Measurements from ENCODE around the gene RECQL5.

The RECQL5 gene

GRCh38 chr17:75643643-75644017 lies 23.3 kb downstream of the RECQL5 start:
- peaks cover 10 to 72% of the 10 kb centered on the region in 2 experiments; a peak in 2 of 3 replicates for H3K36me3 ChIP-seq (ENCODE audit: control insufficient read depth in 2 of 2, insufficient read depth in 1 of 2, low read length in 2 of 2)
- no peak overlapping the region for H3K4me3 ChIP-seq (ENCODE audit: low read depth, low read length)
- ChIA-PET CTCF (interaction anchor here (1.0 to 22.8 kb wide), 4 partner anchors 10 to 106 kb away, joined by 3 to 410 read pairs (median 18); partner anchors contain the start of gene SMIM5), POLR2A (interaction anchor here (1.4 kb wide), 1 partner anchor 136 kb away, joined by 3 read pairs; no protein-coding TSS in a partner anchor)
- no peak for TF ChIP-seq ZNF10 (tag by site-specific recombination; IDR thresholded peaks at IDR 0.05)
- TF ChIP-seq ZBTB10 (tag by site-specific recombination; IDR thresholded peaks at IDR 0.05) = no peak
- TF ChIP-seq ZNF423 (tag by site-specific recombination; IDR thresholded peaks at IDR 0.05) = no peak
- no peak for TF ChIP-seq ZNF707 (tag by site-specific recombination; IDR thresholded peaks at IDR 0.05)
- TF ChIP-seq ZNF184 (tag by site-specific recombination; IDR thresholded peaks at IDR 0.05) = no peak
- TF ChIP-seq ZNF37A (tag by site-specific recombination; IDR thresholded peaks at IDR 0.05) = no peak
- TF ChIP-seq TCF7L2 (IDR thresholded peaks at IDR 0.05; ENCODE audit: borderline replicate concordance, low read depth, low read length) = no peak
- TF ChIP-seq ZNF544 (tag by site-specific recombination; IDR thresholded peaks at IDR 0.05) = no peak
- no peak for TF ChIP-seq IKZF3 (tag by site-specific recombination; IDR thresholded peaks at IDR 0.05)
- TF ChIP-seq KLF10 (tag by site-specific recombination; IDR thresholded peaks at IDR 0.05) = no peak
- TF ChIP-seq ZNF221 (tag by site-specific recombination; IDR thresholded peaks at IDR 0.05; ENCODE audit: borderline replicate concordance) = no peak
- TF ChIP-seq ZBTB1 (tag by site-specific recombination; IDR thresholded peaks at IDR 0.05) = no peak
- no peak for TF ChIP-seq ZNF335 (tag by site-specific recombination; conservative IDR thresholded peaks at IDR 0.05)
- no peak for TF ChIP-seq ZNF169 (tag by site-specific recombination; IDR thresholded peaks at IDR 0.05)
- TF ChIP-seq RBAK (tag by site-specific recombination; IDR thresholded peaks at IDR 0.05) = no peak
- no peak for TF ChIP-seq ZNF585B (tag by site-specific recombination; IDR thresholded peaks at IDR 0.05)
- TF ChIP-seq ZSCAN30 (tag by site-specific recombination; IDR thresholded peaks at IDR 0.05) = no peak
- TF ChIP-seq BCL6B (tag by site-specific recombination; IDR thresholded peaks at IDR 0.05) = no peak
- no peak for TF ChIP-seq ZBTB20 (tag by site-specific recombination; IDR thresholded peaks at IDR 0.05)
- H3K4me1 ChIP-seq (ENCODE audit: control insufficient read depth, insufficient read depth, low read length) = no peaks in the 10 kb centered on the region
- H3K27ac ChIP-seq (ENCODE audit: extremely low read depth, low read depth, low read length) = no peak overlapping the region
- H3K9me3 ChIP-seq (ENCODE audit: control insufficient read depth, insufficient read depth, low read depth, low read length) = no peaks in the 10 kb centered on the region

GRCh38 chr17:75642784-75643642 lies 23.9 kb downstream of the RECQL5 start:
- CTCF ChIA-PET = interaction anchor here (0.9 to 22.8 kb wide), 4 partner anchors 9 to 43 kb away, joined by 3 to 410 read pairs (median 14); partner anchors contain the start of gene SMIM5
- Histone ChIP-seq H3K36me3 (ENCODE audit: control insufficient read depth in 2 of 2, insufficient read depth in 1 of 2, low read length in 2 of 2) (peaks cover 9 to 71% of the 10 kb centered on the region in 2 experiments; a peak in 2 of 3 replicates), H3K4me3 (ENCODE audit: low read depth, low read length) (no peak overlapping the region), H3K27ac (ENCODE audit: extremely low read depth, low read depth, low read length) (no peak overlapping the region), H3K9me3 (ENCODE audit: control insufficient read depth, insufficient read depth, low read depth, low read length) (no peaks in the 10 kb centered on the region), H3K4me1 (ENCODE audit: control insufficient read depth, insufficient read depth, low read length) (no peaks in the 10 kb centered on the region)
- POLR2A ChIA-PET = interaction anchor here (1.4 kb wide), 1 partner anchor 137 kb away, joined by 3 read pairs; no protein-coding TSS in a partner anchor
- no peak for TF ChIP-seq ZNF629 (tag by site-specific recombination; IDR thresholded peaks at IDR 0.05)
- no peak for TF ChIP-seq ZNF626 (tag by site-specific recombination; IDR thresholded peaks at IDR 0.05)
- TF ChIP-seq ZBTB48 (tag by site-specific recombination; IDR thresholded peaks at IDR 0.05) = no peak
- no peak for TF ChIP-seq ZNF302 (tag by site-specific recombination; IDR thresholded peaks at IDR 0.05; ENCODE audit: low read depth)
- no peak for TF ChIP-seq ZNF585B (tag by site-specific recombination; IDR thresholded peaks at IDR 0.05)
- no peak for TF ChIP-seq ZNF596 (tag by site-specific recombination; IDR thresholded peaks at IDR 0.05)
- TF ChIP-seq ZNF2 (tag by site-specific recombination; IDR thresholded peaks at IDR 0.05) = no peak
- TF ChIP-seq ZNF16 (tag by site-specific recombination; IDR thresholded peaks at IDR 0.05; ENCODE audit: low read depth) = no peak
- TF ChIP-seq, protein P1, sequence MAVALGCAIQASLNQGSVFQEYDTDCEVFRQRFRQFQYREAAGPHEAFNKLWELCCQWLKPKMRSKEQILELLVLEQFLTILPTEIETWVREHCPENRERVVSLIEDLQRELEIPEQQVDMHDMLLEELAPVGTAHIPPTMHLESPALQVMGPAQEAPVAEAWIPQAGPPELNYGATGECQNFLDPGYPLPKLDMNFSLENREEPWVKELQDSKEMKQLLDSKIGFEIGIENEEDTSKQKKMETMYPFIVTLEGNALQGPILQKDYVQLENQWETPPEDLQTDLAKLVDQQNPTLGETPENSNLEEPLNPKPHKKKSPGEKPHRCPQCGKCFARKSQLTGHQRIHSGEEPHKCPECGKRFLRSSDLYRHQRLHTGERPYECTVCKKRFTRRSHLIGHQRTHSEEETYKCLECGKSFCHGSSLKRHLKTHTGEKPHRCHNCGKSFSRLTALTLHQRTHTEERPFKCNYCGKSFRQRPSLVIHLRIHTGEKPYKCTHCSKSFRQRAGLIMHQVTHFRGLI (tag by site-specific recombination; IDR thresholded peaks at IDR 0.05) = no peak
- no peak for TF ChIP-seq SP2 (tag by site-specific recombination; IDR thresholded peaks at IDR 0.05)
- TF ChIP-seq ZNF404 (tag by site-specific recombination; IDR thresholded peaks at IDR 0.05) = no peak
- no peak for TF ChIP-seq ZNF624 (tag by site-specific recombination; IDR thresholded peaks at IDR 0.05)
